Stimulated activated CD8-positive, alpha-beta memory T cell treated with anti-CD3 and anti-CD28 coated beads, Interleukin-7, amount 100 ng/mL, for 24 hours (primary cell): Measurements from ENCODE around the gene SMYD3.
A peak's percentile ranks its signal among the peaks of the same experiment; 100 is the strongest.

Experiments used
- DNase-seq: peaks from one replicate; pipeline ENCODE4 v3.0.0-alpha.2; 2020; ENCODE audit warnings: low read depth

SMYD3 gene

DNA sequence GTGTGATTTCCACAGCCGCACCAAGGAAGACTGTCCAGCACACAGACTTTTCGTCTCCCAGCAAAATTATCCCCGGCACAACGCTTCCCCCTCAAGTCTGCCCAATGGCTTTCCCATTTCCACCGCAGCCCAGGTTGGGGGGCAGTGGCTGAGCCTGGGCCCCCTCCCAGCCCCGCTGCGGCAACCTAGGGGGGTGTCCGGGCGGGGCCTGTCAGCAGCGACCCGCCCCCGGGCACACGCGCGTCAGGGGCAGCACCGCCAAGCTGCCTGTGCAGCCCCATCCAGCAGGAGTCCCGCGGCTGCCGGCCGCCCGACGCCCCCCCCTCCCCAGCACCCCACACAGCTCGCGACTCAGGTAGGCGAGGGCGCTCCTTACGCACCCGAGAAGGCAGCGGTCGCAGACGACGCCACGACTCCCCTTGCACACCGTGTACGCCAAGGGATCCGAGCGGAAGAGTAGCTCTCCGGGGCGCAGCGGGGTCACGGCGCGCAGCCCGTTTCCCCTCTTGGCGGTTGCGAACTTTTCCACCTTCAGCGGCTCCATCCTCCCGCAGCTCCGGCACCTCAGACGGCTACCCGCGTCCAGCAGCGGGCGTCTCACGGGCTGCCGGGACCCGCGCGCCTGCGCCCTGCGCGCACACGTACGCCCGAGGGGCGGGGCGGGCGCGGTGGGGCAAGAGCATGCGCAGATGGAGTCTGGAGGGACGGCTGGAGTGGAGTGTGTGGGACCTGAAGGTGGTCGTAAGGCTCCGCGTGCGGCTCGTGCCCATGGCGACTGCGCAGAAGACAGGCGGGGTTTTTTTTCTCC lies at the start of gene SMYD3:
Gene SMYD3 (minus strand): TSS at position 606 of the 808 bp plus-strand sequence.
- peak; percentile 44 for DNase-seq

DNA sequence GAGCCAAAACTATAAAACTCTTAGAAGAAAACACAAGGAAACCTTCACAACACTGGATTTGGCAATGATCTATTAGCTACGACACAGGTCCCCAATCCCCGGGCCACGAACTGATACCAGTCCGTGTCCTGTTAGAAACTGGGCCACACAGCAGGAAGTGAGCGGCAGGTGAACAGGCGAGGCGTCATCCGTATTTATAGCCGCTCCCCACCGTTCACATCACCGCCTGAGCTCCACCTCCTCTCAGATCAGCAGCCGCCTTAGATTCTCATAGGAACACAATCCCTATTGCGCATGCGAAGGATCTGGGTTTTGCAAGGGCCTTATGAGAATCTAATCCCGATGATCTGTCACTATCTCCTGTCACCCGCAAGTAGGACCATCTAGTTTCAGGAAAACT lies 47.1 kb upstream of the SMYD3 start:
- DNase-seq: no peak

DNA sequence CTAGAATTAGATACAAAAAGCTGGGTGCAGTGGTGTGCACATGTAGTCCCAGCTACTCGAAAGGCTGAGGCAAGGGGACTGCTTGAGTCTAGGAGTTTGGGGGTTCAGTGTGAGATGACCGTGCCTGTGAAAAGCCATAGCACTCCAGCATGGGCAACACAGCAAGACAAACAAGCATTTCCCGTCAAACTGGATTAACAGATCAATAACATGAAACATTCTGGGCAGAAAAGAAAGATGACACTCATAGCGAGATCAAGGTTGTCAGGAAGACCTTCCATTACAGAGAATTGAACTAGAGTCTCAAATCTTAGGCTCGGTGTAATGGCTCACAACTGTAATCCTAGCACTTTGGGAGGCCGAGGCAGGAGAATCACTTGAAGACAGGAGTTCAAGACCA lies 45.0 kb upstream of the SMYD3 start:
- DNase-seq: no peak

DNA sequence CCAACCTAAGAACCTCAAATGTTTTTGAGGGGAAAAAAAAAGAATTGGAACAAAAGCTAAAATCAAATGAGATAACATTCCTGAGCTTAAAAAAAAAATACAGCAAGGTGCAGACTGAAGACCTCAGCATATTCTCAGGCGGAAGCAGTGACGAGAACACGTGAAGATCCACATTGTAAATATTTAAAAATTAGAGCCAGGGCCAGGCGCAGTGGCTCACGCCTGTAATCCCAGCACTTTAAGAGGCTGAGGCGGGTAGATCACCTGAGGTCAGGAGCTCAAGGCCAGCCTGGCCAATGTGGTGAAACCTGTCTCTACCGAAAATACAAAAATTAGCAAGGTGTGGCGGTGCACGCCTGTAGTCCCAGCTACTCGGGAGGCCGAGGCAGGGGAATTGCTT lies 43.3 kb upstream of the SMYD3 start:
- DNase-seq: no peak

DNA sequence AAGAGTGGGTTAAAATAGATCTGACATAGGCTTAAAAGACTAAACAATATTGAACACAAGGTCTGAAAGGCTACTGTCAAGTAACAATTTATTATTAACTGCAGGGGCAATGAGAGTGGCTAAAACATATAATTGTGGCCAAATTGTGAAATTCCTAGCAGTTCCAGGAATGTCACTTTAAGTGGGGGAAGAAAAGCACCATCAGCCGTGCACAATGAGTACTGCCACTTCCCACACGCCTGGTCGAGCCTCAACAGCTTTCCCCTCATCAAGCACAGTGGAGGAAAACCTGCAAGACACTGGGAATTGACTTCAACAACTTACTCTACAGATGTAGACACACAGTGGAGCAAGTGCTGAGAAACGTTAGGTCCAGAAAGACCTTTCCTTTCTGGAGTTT lies 42.6 kb upstream of the SMYD3 start:
- DNase-seq: no peak

DNA sequence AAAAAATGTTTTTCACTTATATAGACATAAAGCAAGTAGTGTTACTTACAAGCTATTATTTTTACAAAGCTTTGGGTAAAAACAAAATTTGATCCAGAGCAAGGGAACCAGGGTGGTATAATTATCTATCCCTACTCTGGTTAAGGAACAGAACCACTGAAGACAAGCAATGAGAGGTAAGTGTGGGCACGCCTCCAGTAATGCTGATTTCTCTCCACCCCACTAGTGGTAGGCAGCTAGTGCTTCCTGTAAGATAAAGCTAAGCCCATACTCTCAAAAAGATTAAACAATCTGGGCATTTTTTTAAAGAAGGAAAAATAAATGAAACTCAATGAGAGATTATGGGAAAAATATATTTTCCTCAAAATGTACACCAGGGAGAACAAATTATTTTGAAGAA lies 36.9 kb upstream of the SMYD3 start:
- no peak for DNase-seq

DNA sequence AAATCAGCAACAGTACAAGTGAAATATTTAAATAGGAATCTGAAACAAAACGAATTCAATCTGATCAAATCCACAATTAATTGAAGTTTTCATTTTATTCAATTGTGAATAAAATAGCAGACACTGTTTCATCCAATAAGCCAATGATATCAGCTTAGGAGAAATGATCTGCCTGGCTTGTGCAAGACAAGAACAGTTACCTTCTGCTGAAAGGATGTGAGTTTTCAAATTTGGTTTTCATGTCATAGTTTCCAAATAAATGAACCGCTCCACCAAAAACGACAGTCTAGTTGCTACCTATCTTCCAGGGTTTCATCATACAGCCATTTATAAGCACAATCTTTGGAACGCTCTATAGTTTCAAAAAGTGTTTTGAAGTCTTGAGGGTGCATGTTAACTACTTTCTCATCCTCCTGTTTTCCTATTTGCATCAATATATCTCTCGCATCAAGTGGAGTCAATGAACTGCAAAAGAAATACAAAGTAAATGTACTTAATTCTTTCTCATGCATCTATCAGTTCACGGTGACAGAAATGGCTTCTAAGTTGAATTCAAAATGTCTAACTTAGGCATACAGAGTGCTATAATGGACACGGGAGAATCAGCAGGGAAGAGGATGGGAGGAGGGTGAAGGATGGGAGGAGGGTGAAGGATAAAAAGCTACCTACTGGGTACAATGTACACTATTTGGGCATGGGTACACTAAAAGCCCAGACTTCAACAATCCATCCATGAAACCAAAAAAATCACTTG lies 33.8 kb upstream of the SMYD3 start:
- no peak for DNase-seq

DNA sequence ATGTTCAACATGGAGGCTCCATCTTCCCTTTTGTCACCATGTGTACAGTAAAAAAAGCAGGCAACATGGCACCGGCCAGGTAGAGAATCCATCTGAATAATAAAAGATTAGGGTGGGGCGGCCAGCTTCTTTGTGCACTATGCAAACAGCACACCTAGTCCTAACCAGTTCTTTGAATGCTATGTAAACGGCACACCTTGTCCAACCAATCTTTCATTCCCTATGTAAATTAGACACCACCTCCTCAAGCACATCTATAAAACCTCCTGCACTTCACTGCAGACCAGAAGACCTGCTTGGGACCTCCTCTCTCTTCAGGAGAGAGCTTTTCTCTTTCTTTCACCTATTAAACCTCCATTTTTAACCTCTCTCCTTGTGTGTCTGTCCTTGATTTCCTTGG lies 30.8 kb upstream of the SMYD3 start:
- DNase-seq: no peak

DNA sequence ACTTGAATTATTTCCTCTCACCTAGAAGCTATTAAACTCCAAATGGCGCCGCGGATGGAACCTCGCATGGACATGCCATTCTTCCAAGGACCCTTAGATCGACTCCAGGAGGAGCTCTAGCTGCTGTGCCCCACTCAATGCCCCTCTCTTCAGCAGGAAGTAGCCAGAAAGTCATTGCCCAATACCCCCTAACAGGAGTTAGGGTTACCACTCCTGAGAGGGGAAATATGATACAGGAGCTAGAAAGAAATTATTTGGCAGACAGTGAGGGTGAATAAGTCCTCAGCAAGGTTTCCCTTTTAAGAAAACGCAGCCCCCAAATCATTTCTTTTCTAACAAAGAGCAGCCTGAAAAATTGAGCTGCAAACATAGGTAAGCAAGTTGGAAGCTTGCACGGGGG lies 30.4 kb upstream of the SMYD3 start:
- DNase-seq: no peak

DNA sequence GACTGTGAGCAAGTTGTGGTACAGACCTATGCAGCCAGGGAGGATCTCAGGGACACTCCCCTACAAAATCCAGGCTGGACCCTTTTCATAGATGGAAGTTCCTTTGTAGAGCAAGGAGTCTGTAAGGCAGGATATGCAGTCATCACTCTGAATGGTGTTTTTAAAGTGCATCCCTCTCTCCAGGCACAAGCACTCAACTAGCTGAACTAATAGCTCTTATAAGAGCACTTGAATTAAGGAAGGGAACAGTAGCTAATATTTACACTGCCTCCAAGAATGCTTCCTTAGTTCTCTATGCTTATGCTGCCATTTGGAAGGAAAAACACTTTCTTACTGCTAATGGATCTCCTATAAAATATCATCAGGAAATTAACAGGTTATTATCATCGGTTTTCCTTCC lies 27.0 kb upstream of the SMYD3 start:
- no peak for DNase-seq

DNA sequence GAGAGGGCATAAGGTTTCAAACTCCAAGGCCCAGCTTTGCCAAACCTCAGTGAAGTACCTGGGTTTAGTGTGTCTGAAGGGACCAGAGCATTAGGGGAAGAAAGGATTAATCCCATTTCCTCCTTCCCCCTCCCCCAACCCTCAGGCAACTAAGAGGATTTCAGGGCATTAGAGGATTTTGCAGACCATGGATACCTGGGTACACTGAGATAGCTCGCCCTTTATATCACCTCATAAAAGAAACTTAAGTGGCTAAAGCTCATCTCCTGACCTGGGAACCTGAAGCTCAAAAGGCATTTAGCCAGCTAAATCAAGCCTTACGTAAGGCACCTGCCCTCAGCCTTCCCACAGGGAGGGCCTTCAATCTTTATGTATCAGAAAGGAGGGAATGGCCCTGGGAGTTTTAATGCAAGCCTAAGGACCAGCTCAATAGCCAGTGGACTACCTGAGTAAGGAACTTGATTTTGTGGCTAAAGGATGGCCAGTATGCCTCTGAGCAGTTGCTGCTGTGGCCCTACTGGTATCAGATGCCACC lies 26.4 kb upstream of the SMYD3 start:
- no peak for DNase-seq

DNA sequence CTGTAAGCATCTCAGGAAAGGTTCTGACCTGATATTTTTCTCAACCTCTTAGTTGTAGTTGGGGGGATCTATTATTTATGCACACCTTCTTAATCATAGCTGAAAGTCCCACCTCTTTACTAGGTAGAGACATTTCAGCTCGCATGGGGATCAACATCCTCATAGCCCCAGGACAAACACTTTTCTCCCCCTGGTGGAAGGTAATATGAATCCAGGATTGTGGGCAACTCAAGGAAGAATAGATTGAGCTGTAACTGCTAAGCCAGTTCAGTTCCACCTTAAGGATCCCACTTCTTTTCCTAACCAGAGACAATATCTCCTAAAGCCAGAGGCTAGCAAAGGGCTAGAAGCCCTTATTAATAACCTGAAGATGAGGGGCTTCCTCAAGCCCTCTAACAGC lies 25.4 kb upstream of the SMYD3 start:
- no peak for DNase-seq

DNA sequence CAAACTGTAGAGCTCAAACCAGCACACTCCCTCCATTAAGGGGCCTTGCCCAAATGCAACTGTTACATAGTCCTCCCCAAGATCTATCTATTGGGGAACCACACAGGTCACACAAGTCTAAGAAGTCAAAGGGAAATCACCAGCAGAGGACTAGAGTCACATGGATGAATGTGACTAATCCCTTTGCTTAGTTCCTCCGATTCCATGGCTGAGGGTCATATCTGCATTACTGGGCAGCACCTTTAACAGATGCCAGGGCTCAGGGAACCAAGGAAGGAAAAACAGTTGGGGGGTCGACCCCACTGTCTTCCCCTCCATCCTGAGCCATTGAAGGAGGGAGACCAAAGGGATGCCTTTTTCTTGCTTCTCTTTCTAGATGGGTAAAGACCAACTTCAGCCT lies 23.4 kb upstream of the SMYD3 start:
- no peak for DNase-seq

DNA sequence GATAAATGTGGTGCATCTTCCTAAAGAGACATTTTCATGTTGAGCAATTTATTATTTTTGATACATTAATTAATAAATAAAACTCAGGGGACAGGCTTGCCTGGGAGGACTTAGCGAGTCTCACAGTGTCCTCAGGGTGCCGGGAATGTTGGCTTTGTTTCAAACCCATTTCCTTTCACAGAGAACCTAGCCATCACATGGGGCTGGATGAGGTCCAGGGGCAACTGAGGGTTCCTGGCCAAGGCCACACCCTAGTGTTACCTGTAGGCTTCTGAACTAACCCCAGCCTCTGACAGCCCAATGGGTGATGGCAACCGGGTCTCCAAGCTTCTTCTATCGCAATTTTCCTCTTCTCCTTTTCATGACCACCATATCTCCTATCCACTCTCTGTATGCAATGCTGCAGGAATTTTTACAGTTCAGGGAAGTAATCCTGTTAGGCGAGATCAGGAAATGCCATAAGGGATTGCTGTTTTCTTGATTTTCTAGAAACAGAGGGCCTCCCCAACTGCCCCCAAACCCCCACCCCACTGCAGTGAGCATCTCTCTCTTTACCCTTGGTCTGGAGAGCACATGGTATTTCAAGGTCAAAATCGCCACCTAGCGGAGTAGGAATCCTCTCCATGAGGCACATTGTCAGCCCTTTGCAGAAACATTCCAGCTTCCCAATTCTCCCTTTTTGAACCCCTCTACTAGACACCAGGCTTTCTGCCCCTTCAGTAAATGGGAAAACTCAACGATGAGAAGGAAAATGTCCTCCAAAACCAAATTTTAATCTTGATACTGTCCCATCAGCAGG lies 22.1 kb upstream of the SMYD3 start:
- no peak for DNase-seq

DNA sequence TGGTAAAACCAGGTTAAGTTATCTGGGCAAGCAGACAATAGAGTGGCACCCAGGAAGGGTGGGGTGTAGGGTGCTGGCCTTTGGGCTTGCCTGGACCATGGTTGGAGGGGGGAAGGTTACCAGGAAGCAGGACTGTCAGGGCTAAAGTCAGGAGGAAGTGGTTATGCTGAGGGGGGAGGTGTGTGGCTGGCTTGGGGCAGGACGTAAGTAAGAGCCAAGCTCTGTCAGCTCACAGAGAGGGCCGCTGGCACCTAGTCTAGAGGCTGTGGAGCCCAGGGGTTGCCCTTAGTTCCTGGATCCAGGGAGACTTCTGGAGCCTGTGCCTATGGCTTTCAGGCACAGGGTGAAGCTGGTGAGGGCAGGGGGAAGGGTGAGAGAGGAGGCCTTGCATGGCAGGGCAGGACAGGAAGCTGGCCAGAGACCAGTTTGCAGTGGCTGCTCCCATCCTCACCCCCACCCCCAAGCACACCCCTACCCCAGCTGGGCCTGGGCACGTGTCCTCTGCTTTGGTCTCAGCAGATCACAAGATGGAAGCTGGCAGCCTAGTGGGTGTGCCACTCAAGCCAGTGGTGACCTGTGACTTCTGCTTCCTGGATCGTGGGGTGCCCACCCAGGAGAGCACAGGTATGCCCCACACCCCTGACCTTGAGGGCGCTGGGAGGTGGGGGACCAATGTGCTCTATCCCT lies 20.5 kb upstream of the SMYD3 start:
- no peak for DNase-seq

DNA sequence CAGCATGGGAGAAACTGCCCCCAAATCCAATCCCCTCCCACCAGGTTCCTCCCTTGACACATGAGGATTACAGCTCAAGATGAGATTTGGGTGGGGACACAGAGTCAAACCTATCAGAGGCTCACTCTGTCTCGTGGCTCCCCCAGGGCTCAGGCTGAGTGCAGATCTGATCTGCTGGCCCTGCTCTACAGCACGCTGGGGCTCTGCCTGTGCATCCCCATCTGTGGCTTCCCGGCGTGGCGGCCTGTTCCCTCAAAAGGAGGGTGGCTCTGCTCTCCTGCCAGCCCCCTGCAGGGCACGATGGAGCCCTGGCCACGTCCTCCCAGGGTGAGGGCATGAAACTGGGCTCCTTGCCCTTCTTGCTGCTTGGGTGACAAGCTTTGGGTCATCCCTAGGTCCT lies 19.8 kb upstream of the SMYD3 start:
- DNase-seq: no peak

DNA sequence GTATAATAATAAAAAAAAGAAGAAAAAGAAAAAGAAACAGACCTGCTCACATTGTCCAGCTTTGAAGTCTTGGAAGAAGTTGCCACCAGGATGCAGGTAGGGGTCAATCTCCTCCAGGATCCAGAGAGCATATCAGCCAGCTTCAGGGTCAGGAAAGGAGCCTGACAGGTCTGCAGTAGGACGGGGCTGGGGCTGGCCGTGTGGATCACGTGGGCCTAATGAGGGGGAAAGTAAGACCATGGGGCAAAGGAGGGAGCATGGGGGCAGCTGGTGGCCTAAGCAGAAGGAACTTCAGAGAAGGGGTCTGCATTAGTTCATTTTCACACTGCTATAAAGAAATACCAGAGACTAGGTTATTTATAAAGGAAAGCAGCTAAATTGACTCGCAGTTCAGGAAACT lies 19.3 kb upstream of the SMYD3 start:
- no peak for DNase-seq

DNA sequence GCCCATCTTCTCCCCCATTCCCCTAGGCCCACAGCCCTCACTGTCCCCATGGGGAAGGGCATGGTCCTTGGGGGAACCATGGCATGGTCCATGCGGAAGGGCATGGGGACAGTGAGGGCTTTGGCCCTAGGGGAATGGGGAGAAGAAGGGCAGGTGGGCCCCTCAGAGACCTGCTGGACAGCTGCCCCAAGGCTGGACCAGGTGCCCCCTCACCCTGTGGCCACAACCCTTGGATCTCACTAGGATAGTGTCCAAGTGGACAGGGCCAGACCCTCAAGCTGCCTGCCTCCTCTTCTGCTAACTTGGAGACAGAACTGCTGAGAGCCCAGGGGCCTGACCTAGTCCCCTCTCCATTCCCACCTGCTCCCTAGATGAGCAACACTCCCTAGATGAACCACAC lies 12.4 kb upstream of the SMYD3 start:
- DNase-seq: no peak

DNA sequence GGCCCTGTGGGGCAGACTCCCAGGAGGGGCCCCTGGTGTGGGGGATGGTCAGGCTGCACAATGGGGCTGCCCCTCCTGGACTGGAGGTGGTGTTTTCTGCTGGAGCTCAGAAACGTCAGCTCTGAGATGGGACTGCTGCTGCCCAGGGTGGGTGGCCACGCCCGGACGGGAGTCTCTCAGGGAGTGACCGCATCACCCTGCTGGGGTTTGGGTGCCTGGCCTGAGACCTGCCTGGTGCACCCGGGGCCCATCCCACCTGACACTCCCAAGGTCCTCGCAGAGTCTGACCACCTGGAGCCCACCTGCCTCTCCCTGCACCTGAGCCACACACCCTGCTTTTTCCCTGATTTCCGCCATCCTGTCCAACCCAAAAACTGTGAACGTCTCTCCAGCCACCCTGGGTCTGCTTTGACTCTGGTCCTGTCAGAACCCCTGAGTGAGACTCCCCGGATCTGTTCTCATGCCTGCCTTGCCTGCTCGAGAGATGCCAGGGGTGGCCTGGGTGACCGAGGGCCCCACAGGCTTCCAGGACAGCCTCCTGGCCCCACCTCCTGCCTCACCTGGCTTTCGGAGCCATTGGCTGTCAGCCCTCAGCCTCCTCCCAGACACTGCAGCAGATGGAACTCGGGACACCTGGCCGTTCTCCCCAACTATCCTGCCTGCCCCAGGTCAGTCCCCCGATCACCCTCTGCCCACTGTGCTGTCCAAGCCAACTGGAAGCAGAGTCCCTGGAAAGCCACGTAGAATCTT lies 11.6 kb upstream of the SMYD3 start:
- no peak for DNase-seq

DNA sequence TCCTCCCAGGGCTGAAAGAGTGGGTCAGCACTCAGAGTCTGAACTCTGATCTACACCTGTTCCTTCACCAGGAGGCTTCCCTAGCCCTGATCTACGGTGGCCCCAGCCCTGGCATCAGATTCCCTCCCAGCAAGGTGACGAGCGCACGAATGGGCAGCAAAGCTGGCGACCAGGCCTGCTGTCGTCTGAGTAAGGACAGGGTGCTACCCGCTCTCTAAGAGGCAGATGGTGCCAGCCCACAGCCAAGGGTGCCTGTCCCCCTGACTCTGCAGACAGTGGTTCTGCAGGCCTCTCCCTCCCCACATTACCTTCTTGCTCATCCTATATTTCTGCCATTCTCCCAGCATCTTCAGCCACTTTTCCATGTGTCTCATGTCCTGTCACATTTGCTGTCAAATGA lies 10.3 kb upstream of the SMYD3 start:
- no peak for DNase-seq

DNA sequence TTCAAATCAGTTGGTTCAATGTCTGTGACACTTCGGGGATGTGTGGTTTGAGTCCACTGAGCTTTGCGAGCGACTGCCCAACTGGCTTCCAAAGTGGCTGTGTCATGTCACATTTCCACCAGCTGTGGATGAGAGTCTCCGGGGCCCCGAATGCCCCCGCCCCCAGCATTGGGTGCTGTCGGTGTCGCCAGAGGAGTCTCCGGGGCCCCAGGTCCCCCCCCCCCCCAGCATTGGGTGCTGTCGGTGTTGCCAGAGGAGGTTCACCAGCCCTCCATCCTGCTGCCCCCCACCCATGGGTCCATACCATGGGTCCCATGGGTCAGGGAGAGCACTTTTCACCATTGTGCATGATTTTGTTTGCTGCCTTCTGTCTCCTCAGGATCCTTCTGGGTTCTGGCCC lies 9.0 kb upstream of the SMYD3 start:
- no peak for DNase-seq
